NB4 (cell line): ENCODE results near the gene TTC31.
"Not testable (repeated sequence)": the region's sequence is repeated elsewhere in the genome, so short reads cannot be mapped to it uniquely, and the experiment has no call there.

ENCODE experiments used
- DNase-seq: peaks from one replicate; pipeline ENCODE4 v3.0.0; 2010; ENCODE audit warnings: low read depth
- H3K4me3 ChIP-seq: one replicate; pipeline ENCODE4 v1.5.1; 2011; ENCODE audit warnings: mild to moderate bottlenecking, low read depth, low read length, moderate library complexity
- MYC ChIP-seq: IDR thresholded peaks from 2 replicates; pipeline ENCODE4 v1.6.1; 2011; ENCODE audit warnings: low read depth, low read length
- POLR2A ChIP-seq: IDR thresholded peaks from 2 replicates; pipeline ENCODE4 v1.6.1; 2011; ENCODE audit warnings: mild to moderate bottlenecking; ENCODE audit not compliant: insufficient read length; ENCODE audit errors: extremely low read depth
- TF ChIP-seq, protein P1 (sequence below): IDR thresholded peaks from 2 replicates; pipeline ENCODE4 v1.6.1; 2011; ENCODE audit warnings: low read depth, low read length
- TF ChIP-seq, protein P2 (sequence below): IDR thresholded peaks from one replicate; pipeline ENCODE4 v1.5.1; 2012; ENCODE audit warnings: low read depth, low read length

Gene TTC31

DNA sequence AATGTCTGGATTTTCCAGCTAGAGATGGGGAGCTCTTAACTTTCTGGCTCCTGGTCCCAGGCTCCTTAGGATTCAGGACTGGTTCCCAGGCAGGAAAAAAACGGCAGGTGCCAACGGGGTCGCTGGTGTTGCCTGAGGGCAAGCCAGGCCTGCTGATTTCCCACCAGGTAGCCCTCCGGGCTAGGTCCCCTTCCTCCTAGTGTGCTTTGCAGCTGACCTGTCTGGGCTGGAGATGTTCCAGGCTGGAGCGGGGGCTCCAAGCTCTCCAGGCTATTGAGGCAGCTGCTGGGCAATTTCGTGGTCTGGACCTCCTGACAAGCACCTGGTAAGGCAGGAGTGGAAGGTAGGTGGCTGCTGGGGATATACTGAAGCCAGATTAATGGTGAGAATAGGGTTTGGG is 8.4 kb upstream of the TTC31 start:
- TF ChIP-seq MYC: no peak
- TF ChIP-seq, protein P1, sequence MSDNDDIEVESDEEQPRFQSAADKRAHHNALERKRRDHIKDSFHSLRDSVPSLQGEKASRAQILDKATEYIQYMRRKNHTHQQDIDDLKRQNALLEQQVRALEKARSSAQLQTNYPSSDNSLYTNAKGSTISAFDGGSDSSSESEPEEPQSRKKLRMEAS: no peak
- TF ChIP-seq, protein P2, sequence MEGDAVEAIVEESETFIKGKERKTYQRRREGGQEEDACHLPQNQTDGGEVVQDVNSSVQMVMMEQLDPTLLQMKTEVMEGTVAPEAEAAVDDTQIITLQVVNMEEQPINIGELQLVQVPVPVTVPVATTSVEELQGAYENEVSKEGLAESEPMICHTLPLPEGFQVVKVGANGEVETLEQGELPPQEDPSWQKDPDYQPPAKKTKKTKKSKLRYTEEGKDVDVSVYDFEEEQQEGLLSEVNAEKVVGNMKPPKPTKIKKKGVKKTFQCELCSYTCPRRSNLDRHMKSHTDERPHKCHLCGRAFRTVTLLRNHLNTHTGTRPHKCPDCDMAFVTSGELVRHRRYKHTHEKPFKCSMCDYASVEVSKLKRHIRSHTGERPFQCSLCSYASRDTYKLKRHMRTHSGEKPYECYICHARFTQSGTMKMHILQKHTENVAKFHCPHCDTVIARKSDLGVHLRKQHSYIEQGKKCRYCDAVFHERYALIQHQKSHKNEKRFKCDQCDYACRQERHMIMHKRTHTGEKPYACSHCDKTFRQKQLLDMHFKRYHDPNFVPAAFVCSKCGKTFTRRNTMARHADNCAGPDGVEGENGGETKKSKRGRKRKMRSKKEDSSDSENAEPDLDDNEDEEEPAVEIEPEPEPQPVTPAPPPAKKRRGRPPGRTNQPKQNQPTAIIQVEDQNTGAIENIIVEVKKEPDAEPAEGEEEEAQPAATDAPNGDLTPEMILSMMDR: no peak
- TF ChIP-seq POLR2A: no peak
- H3K4me3 ChIP-seq: no peak overlapping the region
- DNase-seq: no peak

DNA sequence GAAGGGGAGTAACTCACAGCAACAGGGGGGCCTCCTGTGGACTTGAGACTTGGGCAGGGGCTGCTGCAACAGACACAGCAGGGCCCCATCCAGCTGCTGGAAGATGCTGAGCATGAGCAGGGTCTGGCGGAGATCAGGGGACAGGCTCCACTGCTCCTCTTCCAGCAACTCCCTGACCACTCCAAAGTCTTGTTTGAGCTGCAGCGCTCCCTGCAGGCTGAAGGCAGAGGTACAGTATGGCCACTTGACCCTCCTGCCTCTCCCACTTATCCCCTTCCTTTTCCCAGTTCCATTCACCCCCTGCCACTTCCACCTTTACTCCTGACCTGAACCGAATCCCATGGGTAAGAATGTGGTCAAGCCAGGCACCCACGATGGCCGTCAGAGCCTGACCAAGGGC is 8.0 kb upstream of the TTC31 start:
- no peak overlapping the region for H3K4me3 ChIP-seq
- DNase-seq: peak; percentile 44
- TF ChIP-seq MYC: no peak
- TF ChIP-seq POLR2A: no peak
- TF ChIP-seq, protein P1: no peak
- TF ChIP-seq, protein P2: peak; percentile 57

DNA sequence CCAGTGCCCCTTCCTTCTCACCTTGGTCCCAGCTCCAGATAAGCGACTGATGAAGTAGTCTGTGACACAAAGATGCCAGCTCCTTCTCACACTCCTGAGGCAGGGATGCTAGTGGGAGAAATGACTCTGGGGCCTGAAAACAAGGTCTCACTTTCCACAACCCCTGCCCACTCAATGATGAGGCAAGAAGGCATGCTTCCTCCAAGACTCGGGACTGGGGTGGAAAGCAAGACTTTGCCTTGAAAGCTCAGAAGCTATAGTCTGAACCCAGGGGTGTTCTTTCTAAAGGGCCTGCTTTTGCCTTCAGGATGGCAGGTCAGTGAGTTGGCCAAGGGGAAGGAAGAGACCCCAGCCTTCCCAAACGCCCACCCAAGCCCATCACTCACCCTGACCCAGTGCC is 1.4 kb upstream of the TTC31 start:
- peak overlapping the region; percentile 84 for H3K4me3 ChIP-seq
- TF ChIP-seq POLR2A (no peak), MYC (no peak)
- TF ChIP-seq, protein P1: no peak
- TF ChIP-seq, protein P2: no peak
- no peak for DNase-seq

DNA sequence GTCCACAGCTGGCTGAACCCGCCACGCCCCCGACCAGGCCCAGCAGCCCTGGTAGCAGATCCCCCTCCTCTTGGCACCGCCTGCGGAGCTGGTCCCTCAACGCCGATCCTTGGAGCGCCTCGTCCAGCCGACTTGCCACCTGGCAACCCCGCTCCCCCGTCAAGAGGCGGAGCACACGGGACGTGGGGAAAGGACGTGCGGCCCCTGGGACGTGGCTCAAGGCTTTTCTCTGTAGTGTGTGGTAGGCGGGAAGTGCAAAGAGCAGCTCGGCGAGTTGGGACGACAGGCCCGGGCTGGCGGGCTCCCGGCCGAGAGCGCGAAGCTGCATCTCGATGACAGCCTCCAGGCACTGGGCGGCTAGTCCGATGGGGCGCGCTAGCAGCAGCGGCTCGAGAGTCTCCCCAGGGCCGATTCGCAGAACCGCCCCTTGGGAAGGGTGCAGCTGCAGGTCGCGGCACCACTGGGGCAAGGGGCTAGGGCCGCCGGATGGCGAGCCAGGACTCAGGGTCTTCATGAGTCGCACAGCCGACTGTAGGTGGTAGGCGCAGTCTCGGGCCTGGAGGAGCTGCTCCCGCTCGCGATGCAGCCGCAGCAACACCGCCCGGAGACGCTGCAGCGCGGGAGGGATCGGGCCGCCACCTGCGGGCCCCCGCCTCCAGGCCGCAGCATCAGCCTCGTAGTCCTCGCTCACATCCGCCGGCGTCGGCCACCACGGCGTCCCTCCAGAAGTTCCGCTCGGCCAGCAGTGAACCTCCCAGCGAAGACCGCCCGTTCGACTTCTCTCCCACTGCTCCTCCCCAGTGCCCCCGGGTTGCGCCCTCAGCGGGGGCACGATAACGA is 700 bp upstream of the TTC31 start:
- peak overlapping the region; percentile 84 for H3K4me3 ChIP-seq
- peak; percentile 86 for DNase-seq

DNA sequence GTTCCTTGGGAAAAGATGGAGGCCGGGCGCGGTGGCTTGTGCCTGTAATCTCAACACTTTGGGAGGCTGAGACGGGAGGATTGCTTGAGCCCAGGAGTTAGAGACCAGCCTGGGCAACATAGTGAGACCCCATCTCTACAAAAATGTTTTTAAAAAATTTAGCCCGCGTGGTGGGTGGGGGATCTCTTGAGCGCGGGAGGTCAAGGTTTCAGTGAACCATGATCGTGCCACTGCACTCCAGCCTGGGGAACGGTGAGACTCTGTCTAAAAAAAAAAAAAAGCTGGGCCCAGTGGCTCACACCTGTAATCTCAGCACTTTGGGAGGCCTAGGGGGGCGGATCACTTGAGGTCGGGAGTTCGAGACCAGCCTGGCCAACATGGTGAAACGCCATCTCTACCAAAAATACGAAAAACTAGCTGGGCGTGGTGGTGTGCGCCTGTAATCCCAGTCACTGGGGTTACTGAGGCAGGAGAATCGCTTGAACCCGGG is 839 bp downstream of the TTC31 start:
- DNase-seq: not testable (repeated sequence)
- H3K4me3 ChIP-seq: peak overlapping the region; percentile 84

More for the DNA sequence above, 700 bp upstream of the TTC31 start:
- TF ChIP-seq, protein P1: no peak
- TF ChIP-seq MYC (no peak), POLR2A (no peak)
- TF ChIP-seq, protein P2: no peak

DNA sequence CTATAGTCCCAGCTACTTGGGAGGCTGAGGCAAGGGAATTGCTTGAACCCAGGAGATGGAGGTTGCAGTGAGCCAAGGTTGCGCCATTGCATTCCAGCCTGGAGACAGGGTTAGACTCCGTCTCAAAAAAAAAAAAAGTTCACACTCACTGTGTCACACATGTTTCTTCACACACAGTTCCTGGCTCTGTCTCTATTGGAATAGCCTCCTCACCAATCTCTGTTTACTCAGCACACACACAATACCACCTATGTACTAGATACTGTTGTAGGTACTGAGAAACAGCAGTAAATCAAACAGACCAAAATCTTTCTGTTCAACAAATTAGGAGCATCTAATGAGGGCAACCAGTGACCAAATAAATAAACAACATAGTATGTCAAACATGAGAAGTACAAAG is 3.3 kb downstream of the TTC31 start:
- no peak for TF ChIP-seq MYC
- TF ChIP-seq, protein P1: no peak
- TF ChIP-seq, protein P2: no peak
- no peak for TF ChIP-seq POLR2A
- H3K4me3 ChIP-seq: no peak overlapping the region
- no peak for DNase-seq
